Gastroesophageal sphincter (tissue), 4 donors: ENCODE results near the gene MTA2. TPM values are rescaled to one million over a fixed set of nuclear protein-coding genes. Genes with fewer than 3 reads are reported as not detected.

Experiments
- ATAC-seq: fragments of 150-250 bp; one replicate; pipeline ENCODE4 v1.9.1; 2016; ENCODE audit warnings: mild to moderate bottlenecking, moderate library complexity
- H3K27ac ChIP-seq, 4 donors: fragments of 200-600 bp; sonication (generic) in 3 of 4; 1 replicate in 3 of 4; 2 replicates in 1 of 4; pipeline ENCODE4 v1.5.1; 2016 to 2019
- H3K27me3 ChIP-seq: fragments of 200-600 bp; sonication (generic); one replicate; pipeline ENCODE4 v1.5.1; 2019
- H3K36me3 ChIP-seq, 2 donors: fragments of 200-600 bp; sonication (generic); one replicate each; pipeline ENCODE4 v1.5.1; 2019; ENCODE audit warnings: control low read depth in 1 of 2
- H3K4me1 ChIP-seq, 3 donors: fragments of 200-600 bp; sonication (generic); 1 replicate in 2 of 3; 2 replicates in 1 of 3; pipeline ENCODE4 v1.5.1; 2016 to 2019; ENCODE audit warnings: control low read depth in 2 of 3
- H3K4me3 ChIP-seq, 2 donors: fragments of 200-600 bp; sonication (generic); one replicate each; pipeline ENCODE4 v1.5.1; 2019; ENCODE audit warnings: mild to moderate bottlenecking in 1 of 2, moderate library complexity in 1 of 2
- H3K9me3 ChIP-seq, 3 donors: fragments of 200-600 bp; sonication (generic); one replicate each; pipeline ENCODE4 v1.5.1; 2017 to 2019; ENCODE audit warnings: control low read depth in 2 of 3
- EP300 ChIP-seq: sonication (generic); formaldehyde crosslinking; IDR thresholded peaks from one replicate; pipeline ENCODE4 v1.6.1; 2017; ENCODE audit warnings: antibody characterized with exemption, mild to moderate bottlenecking
- POLR2A ChIP-seq, 2 donors: fragments of 450-650 bp; IDR thresholded peaks; one replicate each; pipeline ENCODE4 v1.6.1; 2017; ENCODE audit warnings: antibody characterized with exemption in 2 of 2, mild to moderate bottlenecking in 2 of 2, moderate library complexity in 1 of 2
- POLR2AphosphoS5 ChIP-seq: sonication (generic); formaldehyde crosslinking; IDR thresholded peaks from one replicate; pipeline ENCODE4 v1.6.1; 2017; ENCODE audit warnings: antibody characterized with exemption
- WGBS, 2 donors: methylation state at CpG; one replicate each; pipeline ENCODE4 v1.1.5; 2018; ENCODE audit warnings: low coverage in 1 of 2; 5-methylcytosine and 5-hydroxymethylcytosine counted together
- total RNA-seq, 4 donors: library from RNA; depleted of rRNA; stranded (reverse); fragments of >200 nt; gene quantifications; one replicate each; pipeline ENCODE4 v1.1.0, GENCODE V29; 2016
- TF ChIP-seq, protein P1 (sequence below), 4 experiments: fragments of 200-600 bp in 2 of 4; fragments of 450-650 bp in 2 of 4; sonication (generic) in 1 of 4; IDR thresholded peaks; one replicate each; pipeline ENCODE4 v1.5.1; 2017 to 2019; ENCODE audit warnings: antibody characterized with exemption in 4 of 4, mild to moderate bottlenecking in 2 of 4, moderate library complexity in 2 of 4

The MTA2 gene
- total RNA-seq, 4 donors from 2014 or later, result 67.9 to 88.7 (median 85.6) TPM

DNA sequence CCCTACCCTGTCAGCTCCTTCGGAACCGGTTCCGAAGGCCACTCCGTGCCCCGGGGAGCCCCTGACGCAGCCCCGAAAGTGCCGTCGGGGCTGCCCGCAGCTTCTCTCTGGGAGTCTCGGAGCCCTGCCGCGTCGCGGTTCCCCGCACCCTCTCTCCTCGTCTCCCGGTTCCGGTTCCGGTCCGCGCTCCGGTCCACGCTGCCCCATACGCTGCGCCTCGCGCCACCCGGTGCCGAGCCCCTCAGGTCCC is 618 bp downstream of the MTA2 start:
- Histone ChIP-seq H3K9me3 (no peaks in the 10 kb centered on the region), H3K36me3 (peaks cover 0 to 52% of the 10 kb centered on the region in 2 donors), H3K27me3 (no peaks in the 10 kb centered on the region), H3K4me3 (peak overlapping the region; percentile 80 to 96), H3K4me1 (peaks cover 3 to 53% (median 21%) of the 10 kb centered on the region in 3 donors), H3K27ac (peak overlapping the region; percentile 91 to 99 (median 96))
- no peak for TF ChIP-seq POLR2AphosphoS5
- no peak for TF ChIP-seq EP300
- TF ChIP-seq, protein P1, sequence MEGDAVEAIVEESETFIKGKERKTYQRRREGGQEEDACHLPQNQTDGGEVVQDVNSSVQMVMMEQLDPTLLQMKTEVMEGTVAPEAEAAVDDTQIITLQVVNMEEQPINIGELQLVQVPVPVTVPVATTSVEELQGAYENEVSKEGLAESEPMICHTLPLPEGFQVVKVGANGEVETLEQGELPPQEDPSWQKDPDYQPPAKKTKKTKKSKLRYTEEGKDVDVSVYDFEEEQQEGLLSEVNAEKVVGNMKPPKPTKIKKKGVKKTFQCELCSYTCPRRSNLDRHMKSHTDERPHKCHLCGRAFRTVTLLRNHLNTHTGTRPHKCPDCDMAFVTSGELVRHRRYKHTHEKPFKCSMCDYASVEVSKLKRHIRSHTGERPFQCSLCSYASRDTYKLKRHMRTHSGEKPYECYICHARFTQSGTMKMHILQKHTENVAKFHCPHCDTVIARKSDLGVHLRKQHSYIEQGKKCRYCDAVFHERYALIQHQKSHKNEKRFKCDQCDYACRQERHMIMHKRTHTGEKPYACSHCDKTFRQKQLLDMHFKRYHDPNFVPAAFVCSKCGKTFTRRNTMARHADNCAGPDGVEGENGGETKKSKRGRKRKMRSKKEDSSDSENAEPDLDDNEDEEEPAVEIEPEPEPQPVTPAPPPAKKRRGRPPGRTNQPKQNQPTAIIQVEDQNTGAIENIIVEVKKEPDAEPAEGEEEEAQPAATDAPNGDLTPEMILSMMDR (IDR thresholded peaks at IDR 0.05), result no peak
- TF ChIP-seq POLR2A (IDR thresholded peaks at IDR 0.05), result no peak
- no CpG with 5 or more reads among the region's 30 CpGs for WGBS, 2 donors
- ATAC-seq, result peak; percentile 14

- Histone ChIP-seq H3K27ac (peak overlapping the region; percentile 91 to 99 (median 96)), H3K4me3 (peak overlapping the region; percentile 80 to 96), H3K27me3 (no peaks in the 10 kb centered on the region), H3K9me3 (no peaks in the 10 kb centered on the region), H3K36me3 (peaks cover 0 to 52% of the 10 kb centered on the region in 2 donors), H3K4me1 (peaks cover 3 to 53% (median 21%) of the 10 kb centered on the region in 3 donors)
- 0% methylated on average over 2 to 15 of the region's 26 CpGs for WGBS, 2 donors
- TF ChIP-seq POLR2AphosphoS5, result no peak
- TF ChIP-seq POLR2A (IDR thresholded peaks at IDR 0.05), result no peak
- TF ChIP-seq EP300, result no peak
- TF ChIP-seq, protein P1 (IDR thresholded peaks at IDR 0.05), result no peak
- ATAC-seq, result no peak
Observed at GRCh38 chr11:62600367-62601121, 1.1 kb downstream of the MTA2 start.

DNA sequence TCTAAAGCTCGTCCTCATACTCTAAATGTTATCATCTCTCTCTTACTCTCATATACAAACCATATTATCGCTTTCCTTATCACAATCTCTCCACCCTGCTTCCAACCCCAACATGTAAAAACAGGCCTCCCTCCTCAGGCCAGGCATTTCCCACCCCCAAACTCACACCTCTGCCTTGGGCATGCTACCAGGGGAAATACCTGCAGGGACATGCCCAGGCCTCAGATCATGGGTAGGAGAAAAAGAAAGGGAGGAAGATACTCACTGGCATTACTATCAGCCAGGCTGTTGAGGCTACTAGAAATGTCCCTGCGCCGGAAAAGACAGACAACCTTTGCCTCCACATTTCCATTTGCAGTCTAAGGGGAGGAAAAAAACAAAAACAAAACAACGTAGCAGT is 1.8 kb downstream of the MTA2 start:
- H3K9me3 ChIP-seq, result no peaks in the 10 kb centered on the region
- H3K4me3 ChIP-seq, result peak overlapping the region in 1 of 2 donors; percentile 96
- WGBS, 2 donors, result 24% methylated on average over 3 to 5 of the region's 5 CpGs
- peaks cover 3 to 53% (median 21%) of the 10 kb centered on the region in 3 donors for H3K4me1 ChIP-seq
- no peaks in the 10 kb centered on the region for H3K27me3 ChIP-seq
- TF ChIP-seq POLR2AphosphoS5 (no peak), EP300 (no peak), POLR2A (IDR thresholded peaks at IDR 0.05) (no peak)
- TF ChIP-seq, protein P1 (IDR thresholded peaks at IDR 0.05), result no peak
- no peak for ATAC-seq
- peak overlapping the region; percentile 13 to 99 (median 96) for H3K27ac ChIP-seq
- H3K36me3 ChIP-seq, result peaks cover 0 to 52% of the 10 kb centered on the region in 2 donors

- peak; percentile 84 for ATAC-seq
- Histone ChIP-seq H3K4me3 (peak overlapping the region in 1 of 2 donors; percentile 96), H3K27ac (peak overlapping the region; percentile 16 to 99 (median 96)), H3K4me1 (peaks cover 3 to 56% (median 21%) of the 10 kb centered on the region in 3 donors), H3K36me3 (peaks cover 0 to 52% of the 10 kb centered on the region in 2 donors), H3K27me3 (no peaks in the 10 kb centered on the region), H3K9me3 (no peaks in the 10 kb centered on the region)
- TF ChIP-seq POLR2A (IDR thresholded peaks at IDR 0.05), result no peak
- no peak for TF ChIP-seq EP300
- TF ChIP-seq, protein P1 (IDR thresholded peaks at IDR 0.05), result no peak
- TF ChIP-seq POLR2AphosphoS5, result peak; percentile 88
- WGBS, 2 donors, result 33 to 69% methylated on average over 4 to 6 of the region's 7 CpGs
Observed at GRCh38 chr11:62599069-62599696, 2.5 kb downstream of the MTA2 start.
